HPDE6-E6E7 (cell line): ENCODE measurements around the gene CLTB.
"Not testable (repeated sequence)": the region's sequence is repeated elsewhere in the genome, so short reads cannot be mapped to it uniquely, and the experiment has no call there.

Experiments
- DNase-seq: peaks from one replicate; pipeline ENCODE4 v3.0.0; 2011; ENCODE audit warnings: missing footprints; ENCODE audit errors: extremely low spot score

Gene CLTB

GRCh38 chr5:176415952-176416924 is at the start of gene CLTB:
CLTB (minus strand) TSS chr5:176416539; CDS start chr5:176416363, 176 bp downstream.
- DNase-seq = peak; percentile 79

DNA sequence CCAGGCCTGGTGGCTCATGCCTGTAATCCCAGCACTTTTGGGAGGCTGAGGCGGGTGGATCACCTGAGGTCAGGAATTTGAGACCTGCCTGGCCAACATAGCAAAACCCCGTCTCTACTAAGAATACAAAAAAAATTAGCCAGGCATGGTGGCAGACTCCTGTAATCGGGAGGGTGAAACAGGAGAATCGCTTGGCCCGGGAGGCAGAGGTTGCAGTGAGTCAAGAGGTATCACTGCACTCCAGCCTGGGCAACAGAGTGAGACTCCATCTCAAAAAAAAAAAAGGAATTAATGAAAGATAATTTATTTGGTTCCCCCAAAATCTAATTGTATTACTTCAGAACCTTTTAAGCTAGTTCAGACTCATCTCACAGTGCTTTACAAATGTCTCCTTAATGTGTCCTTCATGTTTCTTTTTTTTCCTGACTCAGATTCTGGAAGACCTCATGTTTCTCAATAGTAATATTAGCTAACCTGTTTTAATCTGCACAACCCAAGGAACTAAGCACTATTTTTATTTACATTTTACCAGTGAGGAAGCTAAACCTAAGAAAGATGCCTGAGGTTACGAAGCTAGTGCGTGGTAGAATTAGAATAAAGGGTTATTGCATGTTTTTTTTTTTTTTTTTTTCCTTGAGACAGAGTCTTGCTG is 46.9 kb upstream of the CLTB start:
- no peak for DNase-seq

DNA sequence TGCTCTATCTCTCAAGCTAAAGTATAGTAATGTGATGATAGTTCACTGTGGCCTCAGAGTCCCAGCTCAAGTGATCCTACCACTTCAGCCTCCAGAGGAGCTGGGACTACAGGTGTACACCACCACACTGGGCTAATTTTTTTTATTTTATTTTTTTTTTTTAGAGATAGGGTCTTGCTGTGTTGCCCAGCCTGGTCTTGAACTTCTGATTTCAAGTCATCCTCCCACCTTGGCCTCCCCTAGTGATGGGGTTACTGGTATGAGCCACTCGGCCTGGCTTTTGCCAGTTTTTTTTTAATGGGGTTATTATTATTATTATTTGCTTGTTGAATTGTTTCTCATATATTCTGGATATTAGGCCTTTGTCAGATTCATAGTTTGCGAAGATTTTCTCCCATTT is 45.0 kb upstream of the CLTB start:
- no peak for DNase-seq

DNA sequence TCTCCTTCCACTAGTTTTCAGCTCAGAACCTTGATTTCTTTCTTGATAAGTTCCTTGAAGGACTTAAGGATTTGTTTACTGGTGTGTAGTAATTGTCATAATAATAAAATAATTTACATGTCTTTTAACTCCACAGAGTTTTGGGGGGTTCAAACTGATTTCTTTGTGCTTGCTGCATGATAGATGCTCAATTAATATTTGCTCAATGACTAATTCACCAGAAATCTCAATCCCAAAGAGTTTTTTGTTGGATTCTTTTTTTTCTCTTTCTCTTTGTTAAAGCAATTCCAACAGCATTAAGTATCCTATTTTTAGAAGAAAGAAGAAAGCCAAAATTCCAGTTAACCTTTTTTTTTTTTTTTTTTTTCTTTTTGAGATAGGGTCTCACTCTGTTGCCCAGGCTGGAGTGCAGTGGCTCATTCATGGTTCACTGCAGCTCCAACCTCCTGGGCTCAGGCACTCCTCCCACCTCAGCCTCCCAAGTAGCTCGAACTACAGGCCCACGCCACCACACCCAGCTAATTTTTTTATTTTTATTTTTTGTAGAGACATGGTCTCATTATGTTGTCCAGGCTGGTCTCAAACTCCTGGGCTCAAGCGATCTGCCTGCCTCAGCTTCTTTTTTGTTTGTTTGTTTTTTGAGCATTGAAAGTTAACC is 42.7 kb upstream of the CLTB start:
- no peak for DNase-seq

DNA sequence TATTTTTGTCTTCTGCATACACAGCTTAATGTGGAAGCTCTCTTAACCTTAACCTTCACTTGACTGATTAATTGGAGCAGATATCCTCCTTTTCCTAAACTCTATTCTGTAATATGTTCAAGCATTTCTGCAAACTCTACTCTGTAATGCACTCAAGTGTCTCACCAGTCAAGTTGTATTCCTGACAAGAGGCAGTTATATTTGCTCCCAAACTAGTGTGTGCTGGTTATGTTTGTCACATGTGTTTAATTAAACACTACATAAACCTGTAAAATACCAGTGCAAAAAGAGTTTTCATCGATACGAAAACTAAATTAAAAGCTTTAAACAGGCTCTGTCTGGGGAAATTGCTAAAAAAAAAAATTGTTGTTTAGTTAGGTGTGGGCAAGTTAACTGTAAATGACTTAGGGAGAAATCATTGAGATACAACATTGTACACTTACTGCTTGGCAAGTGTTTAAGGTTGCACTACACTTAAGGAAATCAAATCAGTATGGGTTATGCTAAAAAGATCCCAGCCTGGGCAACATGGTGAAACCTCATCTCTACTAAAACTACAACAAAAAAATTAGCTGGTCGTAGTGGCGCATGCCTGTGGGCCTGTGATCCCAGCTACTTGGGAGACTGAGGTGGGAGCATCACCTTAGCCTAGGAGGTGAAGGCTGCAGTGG is 38.5 kb upstream of the CLTB start:
- DNase-seq = no peak

- DNase-seq = no peak
These were observed 33.7 kb upstream of the CLTB start for GRCh38 chr5:176450077-176450476.

DNA sequence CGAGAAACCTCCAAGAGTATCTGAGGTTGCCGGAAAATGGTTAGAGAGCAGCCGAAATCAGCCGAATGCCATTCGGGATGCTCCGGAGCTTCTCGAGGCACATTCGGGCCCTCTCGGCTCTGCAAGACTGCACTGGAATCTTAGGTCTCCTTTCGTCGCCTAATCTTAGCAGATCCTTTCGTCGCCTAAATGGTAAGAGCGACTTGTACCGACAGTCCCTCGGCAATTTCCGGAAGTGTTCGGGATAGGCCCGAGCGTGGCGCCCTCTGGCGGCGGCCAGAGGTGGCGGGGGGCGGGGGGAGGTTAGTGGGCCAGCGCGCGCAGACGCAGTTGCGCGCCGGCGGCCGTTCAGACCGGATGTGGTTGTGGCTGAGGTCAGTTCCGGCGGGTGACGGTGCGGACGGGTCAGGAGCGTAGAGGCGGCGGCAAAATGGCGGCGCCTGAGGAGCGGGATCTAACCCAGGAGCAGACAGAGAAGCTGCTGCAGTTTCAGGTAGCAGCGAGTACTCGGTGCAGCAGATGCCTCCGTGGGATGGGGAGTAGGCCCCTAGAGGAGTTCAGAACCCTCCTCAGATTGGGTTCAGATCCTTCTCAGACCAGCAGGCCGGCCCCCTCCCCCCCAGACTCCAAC is 31.8 kb upstream of the CLTB start, which contains the start of gene FAF2:
FAF2 (plus strand) TSS at position 408 of the 631 bp plus-strand sequence; CDS start at position 431, 23 bp downstream.
- DNase-seq = peak; percentile 98

GRCh38 chr5:176447591-176447977 is 31.2 kb upstream of the CLTB start:
- DNase-seq = peak; percentile 39

- no peak for DNase-seq
These were observed 30.7 kb upstream of the CLTB start for GRCh38 chr5:176446884-176447590.

DNA sequence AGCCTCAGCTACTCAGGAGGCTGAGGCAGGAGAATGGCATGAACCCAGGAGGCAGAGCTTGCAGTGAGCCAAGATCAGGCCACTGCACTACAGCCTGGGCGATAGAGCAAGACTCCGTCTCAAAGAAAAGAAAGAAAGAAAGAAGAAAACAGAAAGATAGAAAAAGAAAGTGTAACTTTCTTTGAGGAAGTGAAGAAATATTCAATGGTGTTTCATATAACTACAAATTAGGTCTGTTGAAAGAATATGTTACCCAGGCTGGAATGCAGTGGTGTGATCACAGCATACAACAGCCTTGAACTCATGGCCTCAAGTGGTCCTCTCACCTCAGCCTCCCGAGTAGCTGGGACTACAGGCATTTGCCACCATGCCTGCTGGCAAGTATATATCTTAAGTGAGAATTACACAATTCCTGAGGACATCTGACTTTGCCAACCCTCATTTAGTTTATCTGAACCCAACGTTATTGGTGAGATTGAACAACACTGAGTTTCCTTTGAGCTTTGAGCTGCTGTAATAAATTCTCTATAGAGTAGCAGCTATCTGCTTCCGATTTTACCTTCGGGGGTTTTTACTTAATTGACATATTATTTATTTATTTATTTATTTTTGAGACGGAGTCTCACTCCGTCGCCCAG is 29.8 kb upstream of the CLTB start:
- no peak for DNase-seq

DNA sequence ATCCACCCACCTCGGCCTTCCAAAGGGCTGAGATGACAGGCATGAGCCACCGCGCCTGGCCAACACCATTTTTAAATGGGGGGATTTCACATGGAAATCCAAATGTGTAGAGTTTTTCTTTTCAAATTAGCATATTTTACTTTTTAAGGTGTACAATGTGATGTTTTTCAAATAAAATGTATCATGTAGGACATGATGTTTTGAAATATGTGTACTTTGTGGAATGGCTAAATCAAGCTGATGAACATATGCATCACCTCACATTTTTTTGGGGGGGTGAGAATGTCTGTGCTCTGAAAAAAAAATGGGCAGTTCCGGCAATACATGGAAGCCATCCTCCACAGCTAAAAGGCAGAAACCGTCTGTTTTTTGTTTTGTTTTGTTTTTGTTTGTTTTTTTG is 28.4 kb upstream of the CLTB start:
- DNase-seq = no peak

GRCh38 chr5:176442911-176443310 is 26.6 kb upstream of the CLTB start:
- DNase-seq = not testable (repeated sequence)

DNA sequence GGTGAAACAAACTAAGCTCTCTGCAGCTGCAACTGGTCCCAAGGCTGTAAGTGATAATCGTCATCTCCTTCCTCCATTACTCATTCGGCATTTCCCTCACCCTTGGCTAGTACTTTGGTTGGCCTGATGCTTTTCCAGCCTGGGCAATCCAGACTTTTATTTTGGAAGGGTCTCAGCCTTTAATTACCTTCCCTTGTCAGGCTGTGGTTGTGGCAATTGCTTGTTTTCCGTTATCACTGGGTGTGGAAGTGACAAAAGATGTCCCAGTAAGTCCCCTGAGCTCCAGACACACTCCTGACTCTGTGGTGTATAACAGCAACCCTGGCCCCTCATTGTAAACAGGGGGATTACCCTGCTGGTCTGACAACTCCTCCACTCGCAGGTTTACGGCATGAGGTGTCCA is 25.6 kb upstream of the CLTB start:
- DNase-seq = no peak

DNA sequence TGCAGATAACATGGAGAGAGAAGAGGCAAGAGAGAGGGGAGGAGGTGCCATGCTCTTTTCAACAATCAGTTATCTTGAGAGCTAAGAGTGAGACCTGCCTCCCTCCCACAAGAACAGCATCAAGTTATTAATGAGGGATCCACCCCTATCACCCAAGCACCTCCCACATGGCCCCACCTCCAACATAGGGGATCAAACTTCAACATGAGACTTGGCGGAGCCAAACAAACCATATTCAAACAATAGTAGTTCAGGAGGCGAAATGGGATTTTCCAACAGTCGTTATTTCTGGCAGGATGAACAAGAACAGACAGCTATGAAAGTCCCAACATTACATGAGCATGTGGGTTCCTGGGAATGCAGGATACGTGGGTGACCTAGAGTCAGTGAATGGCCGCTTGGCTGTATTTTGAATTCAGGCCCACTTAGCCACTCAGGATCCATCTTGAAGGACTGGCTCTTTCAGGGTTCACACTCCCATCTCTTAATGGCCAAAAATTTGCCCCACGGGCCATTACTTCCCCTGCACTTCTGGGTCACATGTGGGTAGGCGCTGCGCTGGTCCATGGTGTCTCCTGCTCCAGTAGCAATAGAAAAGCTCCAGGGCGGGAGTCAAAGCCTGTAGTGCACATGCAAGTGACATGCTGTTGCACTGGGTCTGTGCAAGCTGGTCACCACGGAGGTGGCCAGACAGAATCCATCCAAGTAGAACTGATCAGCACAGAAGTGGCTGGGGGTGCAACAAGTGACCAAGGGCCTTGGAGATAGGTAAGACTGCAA is 24.8 kb upstream of the CLTB start:
- DNase-seq = no peak

DNA sequence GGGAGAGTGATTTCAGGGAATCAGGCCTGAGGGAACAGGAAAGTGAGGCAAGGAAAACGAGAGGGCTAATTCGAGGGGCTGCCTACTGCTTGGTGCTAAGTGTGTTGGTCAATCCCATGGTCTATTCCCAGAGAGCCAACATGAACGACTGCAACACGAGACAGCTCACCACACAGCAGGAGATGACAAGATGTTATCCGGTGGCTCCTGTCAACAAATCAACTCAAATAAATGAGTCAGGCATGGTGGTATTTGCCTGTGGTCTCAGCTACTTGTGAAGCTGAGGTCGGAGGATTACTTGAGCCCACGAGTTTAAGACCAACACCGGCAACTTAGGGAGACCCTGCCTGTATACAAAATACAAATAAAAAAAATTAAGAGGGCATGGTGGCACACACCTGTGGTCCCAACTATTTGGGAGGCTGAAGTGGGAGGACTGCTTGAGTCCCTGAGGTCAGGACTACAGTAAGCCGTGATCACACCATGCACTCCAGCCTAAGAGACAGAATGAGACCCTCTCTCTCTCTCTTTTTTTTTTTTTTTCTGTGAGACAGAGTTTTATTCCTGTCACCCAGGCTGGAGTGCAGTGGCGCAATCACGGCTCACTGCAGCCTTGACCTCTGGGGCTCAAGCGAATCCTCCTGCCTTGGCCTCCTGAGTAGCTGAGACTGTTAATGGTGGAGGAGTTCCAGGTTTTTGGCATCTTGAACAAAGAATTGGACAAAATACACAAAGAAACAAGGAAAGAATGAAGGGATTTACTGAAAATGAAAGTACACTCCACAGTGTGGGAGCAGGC is 22.8 kb upstream of the CLTB start:
- no peak for DNase-seq

DNA sequence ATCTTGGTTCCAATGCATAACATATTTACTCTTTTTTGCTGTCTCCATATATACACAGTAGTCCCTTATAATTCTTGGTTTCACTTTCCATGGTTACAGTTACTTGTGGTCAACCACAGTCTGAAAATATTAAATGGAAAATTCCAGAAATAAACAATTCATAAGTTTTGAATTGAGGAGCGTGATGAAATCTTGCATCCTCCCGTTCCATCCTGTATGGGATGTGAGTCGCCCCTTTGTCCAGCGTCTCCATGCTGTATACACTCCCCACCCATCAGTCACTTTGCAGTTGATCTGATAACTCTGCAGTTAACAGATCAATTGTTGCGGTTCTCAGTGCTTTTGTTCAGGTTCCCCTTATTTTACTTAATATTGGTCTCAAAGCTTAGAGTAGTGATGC is 20.3 kb upstream of the CLTB start:
- DNase-seq = no peak

DNA sequence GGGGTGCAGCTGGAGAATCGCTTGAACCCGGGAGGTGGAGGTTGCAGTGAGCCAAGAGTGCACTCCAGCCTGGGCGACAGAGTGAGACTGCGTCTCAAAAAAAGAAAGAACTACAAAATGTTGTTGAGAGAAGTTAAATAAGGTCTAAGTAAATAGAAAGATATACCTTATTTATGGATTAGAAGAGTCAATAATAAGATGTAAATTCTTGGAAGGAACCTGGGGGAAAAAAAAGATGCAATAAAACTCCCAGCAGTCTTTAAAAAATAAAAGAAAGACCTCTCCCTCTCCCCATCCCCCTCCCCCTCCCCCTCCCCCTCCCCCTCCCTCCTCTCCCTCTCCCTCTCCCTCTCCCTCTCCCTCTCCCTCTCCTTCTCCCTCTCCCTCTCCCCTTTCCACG is 16.4 kb upstream of the CLTB start:
- DNase-seq = no peak

GRCh38 chr5:176429972-176430371 is 13.6 kb upstream of the CLTB start:
- DNase-seq = no peak

- DNase-seq = no peak
These were observed 11.6 kb upstream of the CLTB start for GRCh38 chr5:176427971-176428370.
